HCT116 (cell line): ENCODE results near the gene XKR8. TPM values are rescaled to one million over a fixed set of nuclear protein-coding genes. Genes with fewer than 3 reads are reported as not detected.

ENCODE experiments used
- ATAC-seq: fragments of 200-7000 bp; cut with Tn5 transposase; 2 replicates; pipeline ENCODE4 v1.9.1; 2020; ENCODE audit warnings: mild to moderate bottlenecking, moderate library complexity
- BruUV-seq: library from RNA; stranded (reverse); fragments of 400-500 nt; replicated peaks from 2 replicates; lab custom pipeline; 2021; lab: Mats Ljungman, UMichigan
- CTCF ChIA-PET: fragments of 300-600 bp; sonication (Branson Sonifier 250); formaldehyde crosslinking; loops from one replicate; lab custom pipeline; 2021; ENCODE audit warnings: antibody characterized with exemption; lab: Charles Lee
- POLR2A ChIA-PET: fragments of 300-600, 350-600 bp; sonication (Branson Sonifier 250); formaldehyde crosslinking; loops from one replicate; lab custom pipeline; 2021; ENCODE audit warnings: antibody characterized with exemption; lab: Charles Lee
- RAD21 ChIA-PET, 2 experiments: fragments of 300-600 bp; sonication (Branson Sonifier 250); formaldehyde crosslinking; loops; one replicate each; lab custom pipeline; 2023; ENCODE audit warnings: low total read pairs in 2 of 2; ENCODE audit not compliant: uncharacterized antibody in 2 of 2, unreplicated experiment in 2 of 2, low non-redundant PET in 1 of 2; lab: Charles Lee
- DNase-seq: peaks from one replicate; pipeline ENCODE4 v3.0.0-alpha.2; 2010; ENCODE audit warnings: low read depth, low spot score
- H2AFZ ChIP-seq: fragments of 200-600 bp; shearing (Covaris generic), sonication (generic); 2 replicates; pipeline ENCODE4 v1.6.1; 2017; ENCODE audit warnings: low read depth, mixed run types, mixed read lengths, antibody characterized with exemption, low read length; ENCODE audit not compliant: poor library complexity, severe bottlenecking
- H3K27ac ChIP-seq: 2 replicates; pipeline ENCODE4 v1.5.1; 2012; ENCODE audit warnings: low read depth, low read length
- H3K27me3 ChIP-seq: fragments of 200-600 bp; sonication (generic); 2 replicates; pipeline ENCODE4 v1.6.1; 2016; ENCODE audit warnings: mixed run types, low read length, mixed read lengths; ENCODE audit not compliant: insufficient read depth
- H3K36me3 ChIP-seq, 2 experiments: fragments of 200-500 bp in 1 of 2; fragments of 200-600 bp in 1 of 2; sonication (Bioruptor generic) in 1 of 2; sonication (generic) in 1 of 2; 2 replicates each; pipeline versions ENCODE4 v1.5.1 to v1.6.1; 2014 to 2016; ENCODE audit warnings: low read length in 2 of 2, inconsistent platforms in 1 of 2, mixed read lengths in 1 of 2, mixed run types in 1 of 2; ENCODE audit not compliant: insufficient read depth in 2 of 2, control insufficient read depth in 1 of 2
- H3K4me1 ChIP-seq, 2 experiments: fragments of 200-600 bp in 1 of 2; sonication (generic) in 1 of 2; 2 replicates each; pipeline versions ENCODE4 v1.5.1 to v1.6.1; 2012 to 2017; ENCODE audit warnings: low read length in 2 of 2, inconsistent platforms in 1 of 2, mild to moderate bottlenecking in 1 of 2, mixed read lengths in 1 of 2, mixed run types in 1 of 2, moderate library complexity in 1 of 2; ENCODE audit not compliant: insufficient read depth in 2 of 2, control insufficient read depth in 1 of 2
- H3K4me2 ChIP-seq: fragments of 200-600 bp; sonication (generic); 2 replicates; pipeline ENCODE4 v1.6.1; 2017; ENCODE audit warnings: mixed run types, low read length, mixed read lengths
- H3K4me3 ChIP-seq, 2 experiments: fragments of 200-600 bp in 1 of 2; sonication (generic) in 1 of 2; replicated peaks in 1 of 2; 2 replicates each; pipeline ENCODE4 v1.5.1; 2011 to 2016; ENCODE audit warnings: low read length in 2 of 2, control low read depth in 1 of 2, low read depth in 1 of 2, mild to moderate bottlenecking in 1 of 2, mixed read lengths in 1 of 2, mixed run types in 1 of 2
- H3K79me2 ChIP-seq: fragments of 200-600 bp; sonication (generic); 2 replicates; pipeline ENCODE4 v1.6.1; 2017; ENCODE audit warnings: mild to moderate bottlenecking, mixed run types, low read length, moderate library complexity, mixed read lengths; ENCODE audit not compliant: insufficient read depth
- H3K9ac ChIP-seq: fragments of 200-600 bp; sonication (generic); 2 replicates; pipeline ENCODE4 v1.6.1; 2016; ENCODE audit warnings: low read length, mixed read lengths
- H3K9me2 ChIP-seq: fragments of 200-600 bp; sonication (generic), shearing (Covaris generic); 2 replicates; pipeline ENCODE4 v1.6.1; 2017; ENCODE audit warnings: mixed run types, mild to moderate bottlenecking, moderate library complexity; ENCODE audit not compliant: insufficient read depth
- H3K9me3 ChIP-seq, 2 experiments: fragments of 200-500 bp in 1 of 2; fragments of 200-600 bp in 1 of 2; sonication (Bioruptor generic) in 1 of 2; sonication (generic) in 1 of 2; 2 replicates each; pipeline ENCODE4 v1.6.1; 2014 to 2017; ENCODE audit warnings: low read length in 2 of 2, mixed read lengths in 2 of 2, inconsistent platforms in 1 of 2, low read depth in 1 of 2, mild to moderate bottlenecking in 1 of 2, mixed run types in 1 of 2, moderate library complexity in 1 of 2; ENCODE audit not compliant: control insufficient read depth in 1 of 2, insufficient read depth in 1 of 2
- H4K20me1 ChIP-seq: fragments of 200-600 bp; sonication (generic), shearing (Covaris generic); 2 replicates; pipeline ENCODE4 v1.6.1; 2017; ENCODE audit warnings: mixed run types, mild to moderate bottlenecking, moderate library complexity; ENCODE audit not compliant: insufficient read depth
- ATF3 ChIP-seq: IDR thresholded peaks from 2 replicates; pipeline ENCODE4 v1.6.1; 2012
- CBX3 ChIP-seq: IDR thresholded peaks from 2 replicates; pipeline ENCODE4 v1.6.1; 2012; ENCODE audit warnings: low read depth
- CEBPB ChIP-seq: IDR thresholded peaks from 2 replicates; pipeline ENCODE4 v1.6.1; 2012; ENCODE audit warnings: low read depth
- CTCF ChIP-seq, 3 experiments: fragments of 200-600 bp in 1 of 3; sonication (generic) in 1 of 3; IDR thresholded peaks in 2 of 3; conservative IDR thresholded peaks in 1 of 3; 2 replicates each; pipeline ENCODE4 v1.5.1; 2012 to 2017; ENCODE audit warnings: low read depth in 2 of 3, low read length in 2 of 3, antibody characterized with exemption in 1 of 3, borderline replicate concordance in 1 of 3, control low read depth in 1 of 3, mild to moderate bottlenecking in 1 of 3, mixed read lengths in 1 of 3, mixed run types in 1 of 3, moderate library complexity in 1 of 3; ENCODE audit not compliant: insufficient read depth in 1 of 3
- EGR1 ChIP-seq: IDR thresholded peaks from 2 replicates; pipeline ENCODE4 v1.6.1; 2012; ENCODE audit warnings: low read depth
- ELF1 ChIP-seq: IDR thresholded peaks from 2 replicates; pipeline ENCODE4 v1.6.1; 2012; ENCODE audit warnings: low read depth, borderline replicate concordance
- EZH2phosphoT487 ChIP-seq: fragments of 200-600 bp; IDR thresholded peaks from 2 replicates; pipeline ENCODE4 v1.6.1; 2018; ENCODE audit warnings: antibody characterized with exemption, borderline replicate concordance
- FOSL1 ChIP-seq: IDR thresholded peaks from 2 replicates; pipeline ENCODE4 v1.6.1; 2012; ENCODE audit warnings: low read depth
- POLR2AphosphoS5 ChIP-seq: IDR thresholded peaks from 2 replicates; pipeline ENCODE4 v1.6.1; 2011; ENCODE audit warnings: mild to moderate bottlenecking, low read depth, low read length, moderate library complexity
- RAD21 ChIP-seq: IDR thresholded peaks from 2 replicates; pipeline ENCODE4 v1.6.1; 2012; ENCODE audit warnings: low read depth, mild to moderate bottlenecking
- SIN3A ChIP-seq: IDR thresholded peaks from 2 replicates; pipeline ENCODE4 v1.6.1; 2012; ENCODE audit warnings: low read depth
- TCF7L2 ChIP-seq: IDR thresholded peaks from 2 replicates; pipeline ENCODE4 v1.7.0; 2011; ENCODE audit warnings: borderline replicate concordance, inconsistent platforms; ENCODE audit not compliant: insufficient read depth, insufficient read length; ENCODE audit errors: extremely low read depth
- YY1 ChIP-seq: IDR thresholded peaks from 2 replicates; pipeline ENCODE4 v1.6.1; 2011; ENCODE audit warnings: low read length, low read depth, moderate library complexity, mild to moderate bottlenecking; ENCODE audit not compliant: insufficient replicate concordance; ENCODE audit errors: extremely low read depth
- ZFX ChIP-seq: fragments of 450-650 bp; IDR thresholded peaks from 2 replicates; pipeline ENCODE4 v1.6.1; 2017
- ZNF274 ChIP-seq: fragments of 200-500 bp; sonication (Bioruptor generic); IDR thresholded peaks from 2 replicates; pipeline ENCODE4 v1.6.1; 2014; ENCODE audit warnings: mild to moderate bottlenecking, low read depth, low read length, inconsistent platforms
- intact Hi-C: fragments of 100-400 bp; cut with micrococcal nuclease; formaldehyde crosslinking; loops from 2 replicates; pipeline ENCODE4 v1.10.0; 2022
- total RNA-seq: library from RNA; stranded (reverse); gene quantifications from one replicate; pipeline ENCODE4 v1.2.1, GENCODE V29; 2021; ENCODE audit not compliant: unreplicated experiment

The XKR8 gene
- total RNA-seq, 1 experiment from 2014 or later: 11.0 TPM

DNA sequence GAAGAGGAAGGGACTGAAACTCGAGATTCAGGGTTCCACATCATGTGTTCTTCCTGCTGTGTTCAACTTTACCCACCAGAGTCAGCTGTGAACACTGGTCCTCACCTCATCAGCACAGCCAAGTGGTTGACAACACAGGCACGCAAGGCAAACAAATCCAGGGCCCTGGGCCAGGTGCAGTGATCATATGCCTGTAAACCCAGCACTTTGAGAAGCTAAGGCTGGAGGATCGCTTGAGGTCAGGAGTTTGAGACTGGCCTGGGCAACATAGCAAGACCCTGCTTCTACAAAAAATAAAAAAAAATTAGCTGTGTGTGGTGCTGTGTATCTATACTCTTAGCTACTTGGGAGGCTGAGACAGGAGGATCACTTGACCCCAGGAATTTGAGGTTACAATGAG, 8.4 kb upstream of the XKR8 start:
- H3K4me1 ChIP-seq: no peaks in the 10 kb centered on the region
- CTCF ChIA-PET: interaction anchor here (0.6 to 0.9 kb wide), 2 partner anchors 9 to 294 kb away, joined by 3 read pairs; no protein-coding TSS in a partner anchor
- H3K4me3 ChIP-seq: no peak overlapping the region
- no peaks in the 10 kb centered on the region for H3K27me3 ChIP-seq
- POLR2A ChIA-PET: no interaction called here
- intact Hi-C loops: no loop called here
- no peaks in the 10 kb centered on the region for H3K9me3 ChIP-seq
- no peak overlapping the region for H2AFZ ChIP-seq
- H3K4me2 ChIP-seq: no peak overlapping the region
- no TSS peak for BruUV-seq
- TF ChIP-seq CTCF (IDR thresholded peaks at IDR 0.05 in 2 of 3, conservative IDR thresholded peaks at IDR 0.05 in 1 of 3; ENCODE audit: borderline replicate concordance in 1 of 3, insufficient read depth in 1 of 3, low read depth in 2 of 3, low read length in 2 of 3) (no peak), POLR2AphosphoS5 (no peak), TCF7L2 (no peak), ZFX (no peak), ZNF274 (no peak), RAD21 (no peak), SIN3A (no peak)
- TF ChIP-seq, all 23 proteins: peak for 0
- no peaks in the 10 kb centered on the region for H4K20me1 ChIP-seq
- ATAC-seq (no peak), DNase-seq (no peak)
- H3K36me3 ChIP-seq: no peaks in the 10 kb centered on the region; a peak in 1 of 4 replicates
- no peak overlapping the region for H3K27ac ChIP-seq
- H3K9ac ChIP-seq: no peak overlapping the region
- RAD21 ChIA-PET: interaction anchor here in 1 of 2 experiments (0.6 kb wide), 1 partner anchor 164 kb away, joined by 3 read pairs; no protein-coding TSS in a partner anchor
- H3K79me2 ChIP-seq: no peaks in the 10 kb centered on the region
- no peaks in the 10 kb centered on the region for H3K9me2 ChIP-seq

GRCh38 chr1:27952147-27952546, 7.6 kb upstream of the XKR8 start:
- H3K79me2 ChIP-seq: no peaks in the 10 kb centered on the region
- RAD21 ChIA-PET: no interaction called here
- no TSS peak for BruUV-seq
- H3K9me2 ChIP-seq: no peaks in the 10 kb centered on the region
- no peak overlapping the region for H3K9ac ChIP-seq
- no peak overlapping the region for H3K4me3 ChIP-seq
- POLR2A ChIA-PET: no interaction called here
- no peak overlapping the region for H3K4me2 ChIP-seq
- CTCF ChIA-PET: interaction anchor here (0.9 kb wide), 1 partner anchor 10 kb away, joined by 3 read pairs; no protein-coding TSS in a partner anchor
- DNase-seq: no peak
- no peak for ATAC-seq
- no peaks in the 10 kb centered on the region; a peak in 1 of 4 replicates for H3K36me3 ChIP-seq
- H3K9me3 ChIP-seq: no peaks in the 10 kb centered on the region
- intact Hi-C loops: no loop called here
- no peak overlapping the region for H2AFZ ChIP-seq
- no peak overlapping the region for H3K27ac ChIP-seq
- no peaks in the 10 kb centered on the region for H4K20me1 ChIP-seq
- H3K4me1 ChIP-seq: no peaks in the 10 kb centered on the region
- H3K27me3 ChIP-seq: no peaks in the 10 kb centered on the region
- TF ChIP-seq EZH2phosphoT487: no peak
- TF ChIP-seq EGR1: no peak
- no peak for TF ChIP-seq CEBPB
- no peak for TF ChIP-seq SIN3A
- TF ChIP-seq ELF1: no peak
- TF ChIP-seq FOSL1: no peak
- TF ChIP-seq TCF7L2: no peak
- TF ChIP-seq CTCF (IDR thresholded peaks at IDR 0.05 in 2 of 3, conservative IDR thresholded peaks at IDR 0.05 in 1 of 3; ENCODE audit: borderline replicate concordance in 1 of 3, insufficient read depth in 1 of 3, low read depth in 2 of 3, low read length in 2 of 3): no peak
- no peak for TF ChIP-seq ATF3
- TF ChIP-seq CBX3: no peak
- no peak for TF ChIP-seq YY1
